Ascending aorta (tissue), 2 donors: ENCODE results near the gene UBE2H. TPM values are rescaled to one million over a fixed set of nuclear protein-coding genes. Genes with fewer than 3 reads are reported as not detected.

Source experiments
- DNase-seq, 2 donors: peaks; one replicate each; pipeline ENCODE4 v3.0.0-alpha.2; 2019; ENCODE audit warnings: low spot score in 2 of 2
- H3K27ac ChIP-seq, 2 donors: fragments of 200-600 bp; sonication (generic); one replicate each; pipeline ENCODE4 v1.5.1; 2016 to 2017; ENCODE audit warnings: mild to moderate bottlenecking in 1 of 2
- H3K27me3 ChIP-seq: fragments of 200-600 bp; sonication (generic); one replicate; pipeline ENCODE4 v1.5.1; 2017
- H3K36me3 ChIP-seq, 2 donors: fragments of 200-600 bp; sonication (generic); one replicate each; pipeline ENCODE4 v1.5.1; 2016
- H3K4me1 ChIP-seq, 2 donors: fragments of 200-600 bp; sonication (generic); one replicate each; pipeline ENCODE4 v1.5.1; 2016 to 2017; ENCODE audit warnings: mild to moderate bottlenecking in 1 of 2
- H3K4me3 ChIP-seq, 2 donors: fragments of 200-600 bp; sonication (generic); one replicate each; pipeline ENCODE4 v1.5.1; 2016 to 2017; ENCODE audit warnings: mild to moderate bottlenecking in 1 of 2
- H3K9me3 ChIP-seq, 2 donors: fragments of 200-600 bp; sonication (generic); one replicate each; pipeline ENCODE4 v1.5.1; 2016
- CTCF ChIP-seq, 3 experiments: fragments of 200-600 bp in 2 of 3; fragments of 450-650 bp in 1 of 3; sonication (generic) in 2 of 3; IDR thresholded peaks; one replicate each; pipeline ENCODE4 v1.5.1; 2016 to 2019; ENCODE audit warnings: antibody characterized with exemption in 3 of 3, mild to moderate bottlenecking in 1 of 3, moderate library complexity in 1 of 3
- intact Hi-C: fragments of 100-400 bp; cut with DNase I; formaldehyde crosslinking; loops from one replicate; pipeline ENCODE4 v1.15.1; 2023
- total RNA-seq: library from RNA; depleted of rRNA; stranded (reverse); fragments of >200 nt; gene quantifications from one replicate; pipeline ENCODE4 v1.1.0, GENCODE V29; 2016

Gene UBE2H
- total RNA-seq, 1 donor from 2014 or later, result 83.9 TPM

DNA sequence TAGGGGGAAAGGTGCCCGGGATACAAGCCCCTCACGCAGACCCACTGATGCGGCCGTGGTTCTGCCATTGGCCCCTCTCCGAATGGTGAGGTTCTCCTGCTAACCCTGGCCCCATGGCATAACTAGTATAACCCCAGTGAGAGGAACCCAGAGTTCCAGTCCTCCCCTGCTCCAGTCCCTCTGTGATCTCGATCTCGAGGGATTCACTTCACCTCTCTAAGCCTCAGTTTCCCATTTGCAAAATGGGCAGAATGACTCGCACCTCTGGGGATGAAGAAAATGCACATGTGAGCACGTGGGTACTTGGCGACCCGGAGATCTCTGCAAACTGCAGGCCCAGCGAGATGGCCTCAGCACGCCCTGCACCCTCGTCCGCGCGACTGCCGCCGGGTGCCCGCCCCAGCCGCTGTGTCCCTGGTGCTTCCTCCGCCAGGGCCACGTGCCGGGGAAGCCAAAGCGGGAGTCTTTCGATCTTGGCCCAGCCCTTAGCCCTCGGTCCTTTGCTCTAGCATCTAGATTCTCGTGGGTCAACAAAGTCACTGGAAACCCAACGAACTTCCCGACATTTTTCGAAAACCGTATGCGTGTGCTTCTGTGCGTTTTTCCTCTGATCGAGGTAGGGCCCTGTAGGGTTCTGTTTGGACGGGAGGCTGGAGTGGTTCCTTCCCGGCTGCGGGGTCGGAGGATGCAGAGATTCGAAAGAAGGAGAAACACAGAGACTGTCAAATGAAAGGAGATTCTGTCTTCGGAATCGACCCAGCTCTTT lies 169.8 kb downstream of the UBE2H start:
- Histone ChIP-seq H3K27ac (no peak overlapping the region), H3K27me3 (peaks cover 66% of the 10 kb centered on the region), H3K9me3 (no peaks in the 10 kb centered on the region), H3K4me3 (peak overlapping the region in 1 of 2 donors; percentile 13), H3K4me1 (peaks cover 29 to 54% of the 10 kb centered on the region in 2 donors), H3K36me3 (no peaks in the 10 kb centered on the region)
- intact Hi-C loops, result no loop called here
- DNase-seq, result no peak
- no peak for TF ChIP-seq CTCF (IDR thresholded peaks at IDR 0.05)

GRCh38 chr7:129781928-129782817 lies 170.6 kb downstream of the UBE2H start:
- no peak for DNase-seq
- Histone ChIP-seq H3K27ac (no peak overlapping the region), H3K36me3 (no peaks in the 10 kb centered on the region), H3K27me3 (peaks cover 71% of the 10 kb centered on the region), H3K4me3 (peak overlapping the region; percentile 13 to 14), H3K4me1 (peaks cover 29 to 54% of the 10 kb centered on the region in 2 donors), H3K9me3 (no peaks in the 10 kb centered on the region)
- intact Hi-C loops, result no loop called here
- no peak for TF ChIP-seq CTCF (IDR thresholded peaks at IDR 0.05)

DNA sequence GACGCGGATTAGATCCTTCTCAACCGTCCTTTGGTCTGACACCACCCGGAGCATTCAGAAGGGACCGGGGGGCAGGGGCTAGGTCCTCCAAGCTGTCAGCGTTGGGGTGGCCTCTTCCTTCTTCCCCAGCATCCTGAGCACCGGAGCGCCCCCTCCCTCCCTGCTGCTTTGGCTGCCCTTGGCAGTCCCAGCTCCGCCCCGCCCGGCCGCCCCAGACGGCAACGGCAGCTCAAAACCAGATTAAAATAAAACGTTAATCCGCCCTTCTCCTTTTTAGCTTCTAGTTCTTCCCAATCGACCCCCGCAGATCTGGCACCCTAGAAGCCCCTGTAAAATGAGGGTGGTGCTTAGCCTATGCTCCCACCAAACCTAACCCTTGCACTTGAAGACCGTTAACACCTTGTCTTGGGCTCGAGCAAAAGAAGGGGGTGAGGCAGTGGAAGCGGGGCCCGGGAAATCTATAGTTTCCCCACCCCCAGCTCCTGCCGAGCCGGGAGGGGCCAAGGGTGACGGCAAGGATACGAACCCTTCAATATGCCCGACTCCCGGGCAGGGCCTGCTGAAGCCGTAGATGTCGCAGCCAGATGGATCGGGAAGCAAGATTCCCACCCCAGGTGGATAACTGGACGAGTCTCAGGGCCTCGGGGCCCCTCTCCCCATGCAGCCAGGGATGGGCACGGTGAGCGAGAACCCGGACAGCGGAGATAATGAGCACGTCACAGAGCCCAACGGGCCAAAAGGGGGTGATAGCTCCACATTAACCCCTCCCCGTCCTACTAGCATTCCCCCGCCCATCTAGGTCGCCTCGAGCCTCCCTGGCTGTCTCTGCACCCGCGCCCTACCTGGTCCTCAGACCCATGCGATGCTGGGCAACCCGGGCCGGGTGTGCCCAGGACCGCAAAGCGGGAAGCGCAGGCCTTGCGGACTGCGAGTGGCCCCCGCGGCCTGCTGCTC lies 171.5 kb downstream of the UBE2H start:
- Histone ChIP-seq H3K4me3 (peak overlapping the region; percentile 51 to 63), H3K27me3 (peaks cover 66% of the 10 kb centered on the region), H3K27ac (no peak overlapping the region), H3K9me3 (no peaks in the 10 kb centered on the region), H3K36me3 (no peaks in the 10 kb centered on the region), H3K4me1 (peaks cover 29 to 54% of the 10 kb centered on the region in 2 donors)
- no peak for DNase-seq
- intact Hi-C loops, result no loop called here
- TF ChIP-seq CTCF (IDR thresholded peaks at IDR 0.05), result no peak

Other genes starting within 250 kb of the UBE2H start
- 16.8 TPM for gene ZC3HC1, start 98.4 kb upstream of the UBE2H start, total RNA-seq
- gene KLHDC10, start 117.6 kb upstream of the UBE2H start, total RNA-seq, result 13.0 TPM